Osteocyte (in vitro differentiated cells): ENCODE measurements around the gene CENPX. TPM values are rescaled to one million over a fixed set of nuclear protein-coding genes. Genes with fewer than 3 reads are reported as not detected.

ENCODE experiments used
- DNase-seq: peaks from one replicate; pipeline ENCODE4 v3.0.0; 2021; ENCODE audit warnings: mixed read lengths; ENCODE audit not compliant: unreplicated experiment; ENCODE audit errors: extremely low spot score
- H3K27ac Mint-ChIP-seq: one replicate; pipeline ENCODE4 v1.8.0; 2021; ENCODE audit warnings: mild to moderate bottlenecking, mixed read lengths; ENCODE audit not compliant: unreplicated experiment
- H3K27me3 Mint-ChIP-seq: one replicate; pipeline ENCODE4 v1.8.0; 2021; ENCODE audit warnings: mixed read lengths; ENCODE audit not compliant: unreplicated experiment
- H3K36me3 Mint-ChIP-seq: one replicate; pipeline ENCODE4 v1.8.0; 2021; ENCODE audit warnings: mixed read lengths; ENCODE audit not compliant: unreplicated experiment
- H3K4me1 Mint-ChIP-seq: one replicate; pipeline ENCODE4 v1.8.0; 2021; ENCODE audit warnings: mixed read lengths; ENCODE audit not compliant: unreplicated experiment
- H3K4me3 Mint-ChIP-seq: one replicate; pipeline ENCODE4 v1.8.0; 2021; ENCODE audit warnings: mild to moderate bottlenecking, moderate library complexity, mixed read lengths; ENCODE audit not compliant: unreplicated experiment
- H3K9me3 Mint-ChIP-seq: one replicate; pipeline ENCODE4 v1.8.0; 2021; ENCODE audit warnings: mixed read lengths; ENCODE audit not compliant: unreplicated experiment
- total RNA-seq: library from RNA; stranded (reverse); gene quantifications from 2 replicates; pipeline ENCODE4 v1.2.1, GENCODE V29; 2021
- TF ChIP-seq, protein P1 (sequence below): fragments of 200-600 bp; sonication (generic); IDR thresholded peaks from 2 replicates; pipeline ENCODE4 v1.5.0; 2021; ENCODE audit warnings: antibody characterized with exemption, mild to moderate bottlenecking, moderate library complexity

The CENPX gene
- total RNA-seq, 1 donor from 2014 or later: 31.7 TPM

DNA sequence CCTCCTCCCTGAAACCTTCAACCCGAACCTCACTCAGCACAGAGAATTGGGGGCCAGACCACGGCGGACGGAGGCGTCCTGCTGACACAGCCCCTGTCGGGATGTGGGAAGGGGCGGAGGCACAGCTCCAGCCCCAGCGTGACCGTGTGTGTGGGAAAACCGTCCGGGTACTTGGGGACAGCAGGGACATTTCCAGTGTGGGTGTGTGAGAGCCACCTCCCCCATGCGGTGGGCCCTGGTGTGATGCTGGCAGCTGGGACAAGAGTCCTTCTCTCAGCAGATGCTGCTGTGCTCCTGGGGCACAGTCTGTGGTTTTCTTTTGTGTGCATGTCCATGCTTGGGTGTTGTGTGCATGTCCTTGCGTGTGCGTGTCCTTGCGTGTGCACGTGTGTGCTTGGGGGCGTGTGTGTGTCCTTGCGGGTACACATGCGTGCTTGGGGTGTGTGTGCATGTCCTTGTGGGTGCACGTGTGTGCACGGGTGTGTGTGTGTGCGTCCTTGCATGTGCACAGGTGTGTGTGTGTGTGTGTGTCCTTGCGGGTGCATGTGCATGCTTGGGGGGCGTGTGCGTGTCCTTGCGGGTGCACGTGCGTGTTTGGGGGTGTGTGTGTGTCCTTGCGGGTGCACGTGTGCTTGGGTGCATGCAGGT is 16.9 kb downstream of the CENPX start:
- H3K27ac Mint-ChIP-seq: no peak overlapping the region
- peaks cover 19% of the 10 kb centered on the region for H3K4me1 Mint-ChIP-seq
- H3K27me3 Mint-ChIP-seq: no peaks in the 10 kb centered on the region

DNA sequence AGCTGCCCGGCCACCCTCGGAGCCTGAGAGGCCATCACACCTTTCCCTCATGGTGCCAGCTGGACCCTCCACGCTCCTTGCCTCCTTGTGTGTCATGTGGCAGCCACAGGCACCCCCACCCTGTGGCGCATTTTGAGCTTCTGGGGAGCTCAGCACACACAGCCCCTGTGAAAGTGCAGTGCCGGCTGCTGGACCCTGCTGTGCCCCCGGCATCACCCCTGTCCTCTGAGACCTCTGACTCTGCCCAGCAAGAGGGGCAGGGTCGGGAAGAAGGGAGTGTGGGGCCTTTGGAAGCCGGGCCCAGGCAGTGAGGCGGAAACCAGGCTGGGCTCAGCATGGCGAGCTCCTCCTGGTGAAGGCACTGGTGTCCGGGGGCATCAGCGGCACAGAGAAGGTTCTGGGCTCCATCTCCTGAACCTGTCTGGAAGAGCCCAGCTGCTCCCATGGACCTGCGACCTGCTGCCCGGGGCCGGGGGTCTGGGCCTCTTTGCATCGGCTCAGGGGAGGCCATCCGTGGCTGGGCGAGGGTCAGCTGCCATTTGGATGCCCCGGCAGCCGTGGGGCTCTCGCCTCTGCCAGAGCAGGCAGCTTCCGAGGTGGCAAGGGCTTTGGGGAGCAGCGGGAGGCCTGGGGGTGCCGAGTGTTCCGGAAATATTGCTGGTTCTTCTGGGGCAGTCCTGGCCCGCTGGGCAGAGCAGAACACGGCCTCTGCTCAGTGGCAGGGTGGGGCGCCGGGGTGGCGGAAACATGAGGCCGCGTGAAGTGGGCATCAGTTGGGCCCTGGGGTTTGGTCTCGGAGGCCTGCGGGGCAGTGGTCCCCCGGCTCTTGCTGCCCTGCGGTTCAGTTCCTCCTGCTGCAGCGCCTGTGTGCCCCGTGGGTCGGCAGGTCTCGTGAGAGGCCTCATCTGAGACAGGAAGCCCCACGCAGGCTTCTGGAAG is 17.9 kb downstream of the CENPX start:
- Mint-ChIP-seq H3K4me3 (no peak overlapping the region), H3K36me3 (no peaks in the 10 kb centered on the region), H3K27ac (no peak overlapping the region), H3K27me3 (no peaks in the 10 kb centered on the region), H3K4me1 (peaks cover 21% of the 10 kb centered on the region), H3K9me3 (no peaks in the 10 kb centered on the region)
- DNase-seq: no peak
- TF ChIP-seq, protein P1, sequence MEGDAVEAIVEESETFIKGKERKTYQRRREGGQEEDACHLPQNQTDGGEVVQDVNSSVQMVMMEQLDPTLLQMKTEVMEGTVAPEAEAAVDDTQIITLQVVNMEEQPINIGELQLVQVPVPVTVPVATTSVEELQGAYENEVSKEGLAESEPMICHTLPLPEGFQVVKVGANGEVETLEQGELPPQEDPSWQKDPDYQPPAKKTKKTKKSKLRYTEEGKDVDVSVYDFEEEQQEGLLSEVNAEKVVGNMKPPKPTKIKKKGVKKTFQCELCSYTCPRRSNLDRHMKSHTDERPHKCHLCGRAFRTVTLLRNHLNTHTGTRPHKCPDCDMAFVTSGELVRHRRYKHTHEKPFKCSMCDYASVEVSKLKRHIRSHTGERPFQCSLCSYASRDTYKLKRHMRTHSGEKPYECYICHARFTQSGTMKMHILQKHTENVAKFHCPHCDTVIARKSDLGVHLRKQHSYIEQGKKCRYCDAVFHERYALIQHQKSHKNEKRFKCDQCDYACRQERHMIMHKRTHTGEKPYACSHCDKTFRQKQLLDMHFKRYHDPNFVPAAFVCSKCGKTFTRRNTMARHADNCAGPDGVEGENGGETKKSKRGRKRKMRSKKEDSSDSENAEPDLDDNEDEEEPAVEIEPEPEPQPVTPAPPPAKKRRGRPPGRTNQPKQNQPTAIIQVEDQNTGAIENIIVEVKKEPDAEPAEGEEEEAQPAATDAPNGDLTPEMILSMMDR: no peak

More for the DNA sequence above, 16.9 kb downstream of the CENPX start:
- no peaks in the 10 kb centered on the region for H3K9me3 Mint-ChIP-seq
- no peak overlapping the region for H3K4me3 Mint-ChIP-seq
- no peaks in the 10 kb centered on the region for H3K36me3 Mint-ChIP-seq
- no peak for DNase-seq
- TF ChIP-seq, protein P1: no peak

DNA sequence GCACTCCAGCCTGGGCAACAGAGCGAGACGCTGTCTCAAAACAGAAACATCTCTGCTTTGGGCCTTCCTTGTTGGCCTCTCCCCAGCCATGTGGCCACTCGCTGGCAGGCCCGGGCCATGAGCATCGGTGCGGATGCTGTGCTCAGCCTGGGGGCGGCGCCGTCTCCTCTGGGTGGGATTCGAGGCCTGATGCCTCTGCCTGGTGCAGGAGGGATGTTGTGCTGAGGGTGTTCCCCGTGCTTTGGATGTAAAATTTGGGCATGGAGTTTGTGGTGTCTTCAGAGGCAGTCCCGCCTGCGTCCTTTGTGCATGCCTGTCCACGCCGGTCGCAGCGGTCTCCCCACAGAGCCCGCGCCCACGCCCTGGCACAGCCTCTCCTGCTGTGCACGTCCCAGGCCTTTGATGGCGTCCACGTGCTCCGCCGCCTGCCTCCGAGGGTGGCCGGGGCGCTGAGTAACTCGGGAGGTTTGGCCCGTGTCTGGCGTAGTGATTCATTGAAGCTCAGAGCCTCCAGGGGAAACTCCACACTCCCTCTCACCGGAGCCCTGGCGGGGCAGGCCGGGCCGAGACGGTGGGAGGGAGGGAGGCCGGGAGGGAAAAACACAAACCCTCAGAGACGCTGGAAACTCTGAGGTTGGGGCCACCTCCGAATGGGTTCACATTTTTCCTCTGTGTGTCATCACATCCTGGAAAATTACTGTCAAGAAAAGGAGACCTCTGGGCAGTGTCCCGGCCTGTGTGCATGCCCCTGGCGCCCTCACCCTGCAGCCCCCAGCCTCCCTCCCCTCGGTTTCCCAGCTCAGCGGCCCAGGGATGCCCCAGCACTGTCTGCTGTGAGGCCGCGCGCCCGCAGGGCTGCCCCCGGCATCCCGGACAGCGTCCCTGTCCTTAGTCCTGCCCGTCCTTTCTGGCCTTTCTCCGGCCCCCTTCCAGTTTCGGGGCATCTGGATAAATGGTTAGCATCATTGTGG is 19.0 kb downstream of the CENPX start:
- peak overlapping the region; percentile 71 for H3K27ac Mint-ChIP-seq

DNA sequence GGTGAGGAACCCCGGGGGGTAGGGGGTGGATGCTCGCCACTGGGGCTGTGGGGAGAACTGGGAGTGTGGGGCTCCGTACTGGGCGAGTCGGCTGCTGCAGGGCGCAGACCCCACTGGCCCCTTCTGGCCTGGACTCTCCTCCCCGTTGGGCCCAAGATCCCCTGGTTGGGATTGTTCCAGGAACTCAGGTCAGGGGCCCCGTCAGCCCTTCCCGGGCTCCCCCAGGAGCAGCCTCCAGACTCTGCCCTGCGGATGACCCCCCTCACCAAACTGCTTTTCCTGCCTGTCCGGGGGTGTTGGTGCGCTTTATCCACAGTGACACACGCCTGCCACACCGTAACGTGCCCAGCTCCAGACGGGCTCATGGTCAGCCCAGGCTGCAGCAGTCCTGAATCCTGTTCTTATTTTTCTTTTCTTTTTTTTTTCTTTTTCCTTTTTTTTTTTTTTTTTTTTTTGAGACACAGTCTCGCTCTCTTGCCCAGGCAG is 21.1 kb downstream of the CENPX start:
- peaks cover 2% of the 10 kb centered on the region for H3K36me3 Mint-ChIP-seq
- DNase-seq: no peak
- no peak overlapping the region for H3K4me3 Mint-ChIP-seq
- TF ChIP-seq, protein P1: no peak
- H3K9me3 Mint-ChIP-seq: no peaks in the 10 kb centered on the region
- H3K4me1 Mint-ChIP-seq: peaks cover 19% of the 10 kb centered on the region
- no peaks in the 10 kb centered on the region for H3K27me3 Mint-ChIP-seq
- H3K27ac Mint-ChIP-seq: no peak overlapping the region

More for the DNA sequence above, 19.0 kb downstream of the CENPX start:
- Mint-ChIP-seq H3K4me1 (peaks cover 21% of the 10 kb centered on the region), H3K4me3 (no peak overlapping the region), H3K36me3 (no peaks in the 10 kb centered on the region), H3K9me3 (no peaks in the 10 kb centered on the region), H3K27me3 (no peaks in the 10 kb centered on the region)
- TF ChIP-seq, protein P1: no peak
- DNase-seq: peak; percentile 95
